Measurements from ENCODE around the gene RCAN3.

- TF ChIP-seq POU6F1 (CRISPR knock-in tag; IDR thresholded peaks at IDR 0.05; ENCODE audit: borderline replicate concordance, low read depth) (no peak), ZNF565 (CRISPR knock-in tag; conservative IDR thresholded peaks at IDR 0.05; ENCODE audit: low read depth) (no peak), ZFP3 (CRISPR knock-in tag; IDR thresholded peaks at IDR 0.05) (no peak), PATZ1 (CRISPR knock-in tag; IDR thresholded peaks at IDR 0.05; ENCODE audit: borderline replicate concordance) (no peak), CREB5 (CRISPR knock-in tag; IDR thresholded peaks at IDR 0.05; ENCODE audit: low read depth) (no peak), ZC3H10 (CRISPR knock-in tag; IDR thresholded peaks at IDR 0.05) (no peak), ARNTL (CRISPR knock-in tag; IDR thresholded peaks at IDR 0.05; ENCODE audit: borderline replicate concordance, low read depth) (no peak), CSRNP3 (CRISPR knock-in tag; IDR thresholded peaks at IDR 0.05) (no peak), TCF4 (CRISPR knock-in tag; IDR thresholded peaks at IDR 0.05; ENCODE audit: borderline replicate concordance) (no peak)
Observed at GRCh38 chr1:24481843-24482610, 20.6 kb upstream of the RCAN3 start.
